Measurements from ENCODE around the gene AUTS2. TPM values are rescaled to one million over a fixed set of nuclear protein-coding genes. Genes with fewer than 3 reads are reported as not detected.

AUTS2 gene
- total RNA-seq, 3 donors from 2014 or later: 31.2 to 67.6 (median 36.5) TPM

DNA sequence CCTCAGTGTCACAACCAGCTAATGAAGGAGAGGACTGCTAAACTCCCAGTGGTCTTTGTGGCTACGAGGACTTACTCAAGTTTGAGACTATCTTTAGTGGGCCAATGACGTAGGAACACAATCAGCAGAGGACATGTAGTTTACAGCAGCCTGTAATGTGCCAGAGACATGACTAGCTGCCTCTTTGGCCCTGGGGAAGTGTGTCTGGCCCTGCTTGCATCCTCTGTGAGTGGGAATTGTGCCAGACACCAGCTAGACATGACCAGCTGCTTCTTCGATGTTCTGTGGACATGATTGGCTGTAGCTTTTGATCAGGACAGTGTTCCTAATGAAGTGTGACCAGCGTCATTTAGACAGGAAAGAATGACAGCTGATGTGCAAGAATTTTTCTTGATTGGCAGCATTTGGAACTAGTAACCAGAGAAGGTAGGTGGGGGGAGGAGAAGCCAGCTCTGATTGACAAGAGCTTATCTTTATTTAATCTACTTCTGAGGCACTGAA is 141.7 kb downstream of the AUTS2 start:
- no peak for TF ChIP-seq CTCF (IDR thresholded peaks at IDR 0.05)
- Histone ChIP-seq H3K4me3 (no peak overlapping the region), H3K9me3 (no peaks in the 10 kb centered on the region), H3K36me3 (ENCODE audit: low read depth) (no peaks in the 10 kb centered on the region), H3K4me1 (ENCODE audit: low read depth) (no peaks in the 10 kb centered on the region)
- ATAC-seq (no peak), DNase-seq (peak in 1 of 3 donors; percentile 9)
- intact Hi-C loops (cut with DNase I, micrococcal nuclease): no loop called here

DNA sequence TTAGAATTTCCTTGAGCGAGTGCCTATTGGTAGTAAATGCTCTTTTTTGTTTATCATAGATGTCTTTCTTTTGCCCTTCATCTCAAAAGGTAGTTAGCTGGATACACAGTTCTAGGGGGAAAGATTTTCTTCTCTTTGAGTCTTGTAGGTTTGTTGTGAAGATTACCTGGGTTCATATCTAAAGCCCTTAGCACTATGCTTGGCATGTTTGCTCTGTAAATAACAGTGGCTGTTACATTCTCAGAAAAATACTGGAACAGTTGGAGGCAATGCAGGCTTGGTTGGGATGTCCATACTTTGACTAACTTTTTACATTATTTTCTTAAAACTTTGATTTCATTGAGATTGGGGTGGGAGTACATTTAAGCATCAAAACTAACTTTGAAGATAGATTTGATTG is 144.0 kb downstream of the AUTS2 start:
- no peaks in the 10 kb centered on the region for H3K9me3 ChIP-seq
- no peak for DNase-seq
- no peaks in the 10 kb centered on the region for H3K36me3 ChIP-seq (ENCODE audit: low read depth)
- ATAC-seq: no peak
- no peak for TF ChIP-seq CTCF (IDR thresholded peaks at IDR 0.05)
- no peaks in the 10 kb centered on the region for H3K4me1 ChIP-seq (ENCODE audit: low read depth)
- no peak overlapping the region for H3K4me3 ChIP-seq
- intact Hi-C loops (cut with DNase I, micrococcal nuclease): no loop called here

- DNase-seq: no peak
- no peak for ATAC-seq
- TF ChIP-seq CTCF (IDR thresholded peaks at IDR 0.05): no peak
- Histone ChIP-seq H3K4me3 (no peak overlapping the region), H3K36me3 (ENCODE audit: low read depth) (no peaks in the 10 kb centered on the region), H3K9me3 (no peaks in the 10 kb centered on the region), H3K4me1 (ENCODE audit: low read depth) (no peaks in the 10 kb centered on the region)
- intact Hi-C loops (cut with DNase I, micrococcal nuclease): no loop called here
These were observed 145.2 kb downstream of the AUTS2 start for GRCh38 chr7:69743436-69743835.

DNA sequence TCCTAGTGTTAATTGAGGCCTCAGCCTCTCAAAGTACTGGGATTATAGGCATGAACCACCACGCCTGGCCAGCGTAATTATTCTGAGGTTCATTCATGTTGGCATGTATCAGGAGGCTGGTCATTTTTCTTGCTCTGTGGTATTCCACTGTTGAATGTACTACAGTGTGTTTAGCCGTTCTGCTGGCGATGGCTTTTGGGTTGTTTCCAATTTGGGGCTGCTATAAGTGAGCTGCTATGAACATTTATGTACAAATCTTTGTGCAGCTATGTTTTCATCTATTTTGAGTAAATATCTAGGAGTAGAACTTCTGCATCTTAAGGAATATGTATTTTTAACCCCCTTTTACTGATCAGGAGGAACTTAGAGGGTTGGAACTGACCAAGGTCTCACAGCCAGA is 145.8 kb downstream of the AUTS2 start:
- Histone ChIP-seq H3K9me3 (no peaks in the 10 kb centered on the region), H3K4me1 (ENCODE audit: low read depth) (no peaks in the 10 kb centered on the region), H3K4me3 (no peak overlapping the region), H3K36me3 (ENCODE audit: low read depth) (no peaks in the 10 kb centered on the region)
- ATAC-seq (no peak), DNase-seq (no peak)
- TF ChIP-seq CTCF (IDR thresholded peaks at IDR 0.05): no peak
- intact Hi-C loops (cut with DNase I, micrococcal nuclease): no loop called here

GRCh38 chr7:69746383-69746782 is 148.1 kb downstream of the AUTS2 start:
- ATAC-seq: no peak
- no peak overlapping the region for H3K4me3 ChIP-seq
- no peaks in the 10 kb centered on the region for H3K9me3 ChIP-seq
- intact Hi-C loops (cut with DNase I, micrococcal nuclease): no loop called here
- H3K4me1 ChIP-seq (ENCODE audit: low read depth): no peaks in the 10 kb centered on the region
- DNase-seq: no peak
- TF ChIP-seq CTCF (IDR thresholded peaks at IDR 0.05): no peak
- no peaks in the 10 kb centered on the region for H3K36me3 ChIP-seq (ENCODE audit: low read depth)

DNA sequence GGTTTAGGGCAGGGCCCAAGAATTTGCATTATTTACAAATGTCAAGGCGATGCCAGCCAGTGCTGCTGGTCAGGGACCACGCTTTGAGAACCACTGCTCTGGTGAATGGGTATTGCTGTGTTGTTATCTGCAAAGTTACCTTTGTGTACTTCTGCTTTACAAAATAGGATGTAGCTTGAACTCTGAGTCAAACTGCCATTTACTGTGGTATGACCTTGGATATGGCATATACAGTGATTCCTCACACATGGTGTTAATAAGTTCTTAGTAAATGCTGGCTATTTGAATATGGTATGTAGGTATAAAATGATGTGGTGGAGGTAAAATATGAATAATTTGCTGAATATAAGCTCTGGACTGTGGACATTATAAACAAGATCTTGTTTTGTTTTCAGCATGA is 148.9 kb downstream of the AUTS2 start:
- H3K9me3 ChIP-seq: no peaks in the 10 kb centered on the region
- TF ChIP-seq CTCF (IDR thresholded peaks at IDR 0.05): no peak
- no peak overlapping the region for H3K4me3 ChIP-seq
- ATAC-seq (no peak), DNase-seq (no peak)
- H3K36me3 ChIP-seq (ENCODE audit: low read depth): no peaks in the 10 kb centered on the region
- intact Hi-C loops (cut with DNase I, micrococcal nuclease): no loop called here
- no peaks in the 10 kb centered on the region for H3K4me1 ChIP-seq (ENCODE audit: low read depth)
